Esophagus squamous epithelium (tissue), 4 donors: ENCODE measurements around the gene RAVER2.

Source experiments
- CTCF ChIP-seq, 6 experiments: fragments of 450-650 bp in 4 of 6; fragments of 200-600 bp in 2 of 6; sonication (generic) in 2 of 6; IDR thresholded peaks; one replicate each; pipeline ENCODE4 v1.5.1; 2016 to 2019; ENCODE audit warnings: antibody characterized with exemption in 6 of 6, mild to moderate bottlenecking in 4 of 6, moderate library complexity in 4 of 6
- POLR2A ChIP-seq, 4 donors: fragments of 450-650 bp; IDR thresholded peaks; one replicate each; pipeline ENCODE4 v1.6.1; 2017; ENCODE audit warnings: antibody characterized with exemption in 4 of 4, mild to moderate bottlenecking in 4 of 4, moderate library complexity in 3 of 4

- no peak for TF ChIP-seq POLR2A (IDR thresholded peaks at IDR 0.05)
- TF ChIP-seq CTCF (IDR thresholded peaks at IDR 0.05), result no peak
Measured at GRCh38 chr1:64875606-64876005, 130.7 kb downstream of the RAVER2 start.
